Measurements from ENCODE around the gene TBC1D9. TPM values are rescaled to one million over a fixed set of nuclear protein-coding genes. Genes with fewer than 3 reads are reported as not detected.

Gene TBC1D9
- total and polyA plus RNA-seq, 10 of the 15 experiments (the other 5 are each of a cell fraction or from before 2014, with no cell fraction given), result 0.87 to 14.9 (median 7.1) TPM

- 35% methylated on average over 3 of the region's 3 CpGs for WGBS (ENCODE audit: insufficient coverage, insufficient replicate concordance, low lambda C conversion rate, missing lambda C conversion rate)
- Histone ChIP-seq H3K9ac (ENCODE audit: control insufficient read depth, insufficient read depth, low read length) (no peak overlapping the region), H3K4me3 (no peak overlapping the region), H3K27me3 (replicated peaks in 1 of 2; ENCODE audit: control insufficient read depth in 2 of 2, insufficient read depth in 2 of 2, low read length in 1 of 2) (no peaks in the 10 kb centered on the region), H3K79me2 (ENCODE audit: control insufficient read depth, insufficient read depth, low read length) (no peaks in the 10 kb centered on the region), H3K4me2 (ENCODE audit: control insufficient read depth, insufficient read depth) (no peak overlapping the region), H3K36me3 (ENCODE audit: control insufficient read depth in 2 of 2, insufficient read depth in 2 of 2, low read length in 1 of 2) (no peaks in the 10 kb centered on the region), H2AFZ (ENCODE audit: control insufficient read depth, low read depth, low read length) (no peak overlapping the region), H3K27ac (ENCODE audit: control insufficient read depth, insufficient read depth) (no peak overlapping the region), H3K9me3 (replicated peaks; ENCODE audit: control insufficient read depth, insufficient read depth, low read length) (no peaks in the 10 kb centered on the region), H3K4me1 (ENCODE audit: control insufficient read depth, insufficient read depth, low read length) (no peaks in the 10 kb centered on the region), H4K20me1 (ENCODE audit: control insufficient read depth, insufficient read depth) (no peaks in the 10 kb centered on the region)
- BruUV-seq (replicated peaks), result no TSS peak
- in situ Hi-C loops (cut with MboI) (loop anchor here (5.0 to 10.0 kb wide), 2 partner anchors 243 to 255 kb away; no protein-coding TSS in a partner anchor), intact Hi-C loops (cut with micrococcal nuclease; ENCODE audit: unreplicated experiment) (loop anchor here (5.0 kb wide), 1 partner anchor 240 kb away; no protein-coding TSS in a partner anchor)
- CTCF ChIA-PET, result interaction anchor here (1.1 to 5.6 kb wide), 2 partner anchors 88 to 252 kb away, joined by 3 to 88 read pairs; partner anchors contain the start of gene ELMOD2
- FAIRE-seq, result no peak
- POLR2A ChIA-PET, result no interaction called here
- RAD21 ChIA-PET (ENCODE audit: unreplicated experiment), result no interaction called here
- TF ChIP-seq SREBF2 (IDR thresholded peaks at IDR 0.05; ENCODE audit: low read length), result no peak
- TF ChIP-seq ZNF207 (IDR thresholded peaks at IDR 0.05; ENCODE audit: borderline replicate concordance), result no peak
- no peak for TF ChIP-seq PKNOX1 (IDR thresholded peaks at IDR 0.05)
- no peak for TF ChIP-seq CREM (IDR thresholded peaks at IDR 0.05; ENCODE audit: low read depth)
- TF ChIP-seq EP300 (IDR thresholded peaks at IDR 0.05; ENCODE audit: borderline replicate concordance in 1 of 2, control insufficient read depth in 1 of 2, low read depth in 2 of 2, low read length in 2 of 2), result no peak
- TF ChIP-seq ZBTB4 (CRISPR knock-in tag; IDR thresholded peaks at IDR 0.05), result no peak
- TF ChIP-seq SMARCA5 (IDR thresholded peaks at IDR 0.05), result no peak
- no peak for TF ChIP-seq NRF1 (conservative IDR thresholded peaks at IDR 0.05; ENCODE audit: low read depth, low read length)
- TF ChIP-seq ZNF384 (IDR thresholded peaks at IDR 0.05; ENCODE audit: borderline replicate concordance, low read depth, low read length), result no peak
- TF ChIP-seq SP1 (IDR thresholded peaks at IDR 0.05; ENCODE audit: low read depth, low read length), result no peak
- TF ChIP-seq E4F1 (IDR thresholded peaks at IDR 0.05; ENCODE audit: borderline replicate concordance, partially characterized antibody), result no peak
- no peak for TF ChIP-seq RELA (IDR thresholded peaks at IDR 0.05; ENCODE audit: borderline replicate concordance, partially characterized antibody)
- SMC1A ChIA-PET (ENCODE audit: uncharacterized antibody, unreplicated experiment), result interaction anchor here (1.1 kb wide), 1 partner anchor 252 kb away, joined by 3 read pairs; no protein-coding TSS in a partner anchor
- no peak for ATAC-seq
- DNase-seq (ENCODE audit: low read depth, low spot score), result no peak
Measured at GRCh38 chr4:140611854-140612253, 144.3 kb downstream of the TBC1D9 start.
